Breast epithelium (tissue), 3 donors: ENCODE measurements around the gene SIX3.

Experiments
- CTCF ChIP-seq, 3 donors: fragments of 450-650 bp; IDR thresholded peaks; one replicate each; pipeline ENCODE4 v1.5.1; 2016 to 2017; ENCODE audit warnings: antibody characterized with exemption in 3 of 3, mild to moderate bottlenecking in 3 of 3, moderate library complexity in 3 of 3
- POLR2AphosphoS5 ChIP-seq, 3 donors: sonication (generic); formaldehyde crosslinking; IDR thresholded peaks; one replicate each; pipeline ENCODE4 v1.6.1; 2017; ENCODE audit warnings: antibody characterized with exemption in 3 of 3

GRCh38 chr2:44895061-44895460 is 46.4 kb upstream of the SIX3 start:
- no peak for TF ChIP-seq CTCF (IDR thresholded peaks at IDR 0.05)
- TF ChIP-seq POLR2AphosphoS5 (IDR thresholded peaks at IDR 0.05) = no peak
